Measurements from ENCODE around the gene DHX29.

Gene DHX29

GRCh38 chr5:55218967-55219366 lies 88.5 kb downstream of the DHX29 start:
- TF ChIP-seq MAX (IDR thresholded peaks at IDR 0.05) = peak; percentile 73
- no peak for TF ChIP-seq REST (IDR thresholded peaks at IDR 0.05; ENCODE audit: low read depth)
- TF ChIP-seq CREB1 (IDR thresholded peaks at IDR 0.05; ENCODE audit: low read depth) = no peak
- TF ChIP-seq TAF1 (IDR thresholded peaks at IDR 0.05; ENCODE audit: low read depth) = no peak
- peak; percentile 45; the same call in 1 of the 2 replicates for TF ChIP-seq FOXM1 (IDR thresholded peaks at IDR 0.05; ENCODE audit: borderline replicate concordance, low read depth)
- TF ChIP-seq TCF12 (IDR thresholded peaks at IDR 0.05; ENCODE audit: low read depth) = peak; percentile 89
- peak; percentile 96 for TF ChIP-seq CEBPB (IDR thresholded peaks at IDR 0.05)
- TF ChIP-seq EP300 (IDR thresholded peaks at IDR 0.05; ENCODE audit: borderline replicate concordance) = peak; percentile 78; the same call in 1 of the 2 replicates
- peak; percentile 85 for TF ChIP-seq TEAD4 (IDR thresholded peaks at IDR 0.05)
- TF ChIP-seq NFIC (IDR thresholded peaks at IDR 0.05) = peak; percentile 97
- peak; percentile 68 for TF ChIP-seq USF1 (IDR thresholded peaks at IDR 0.05)
- TF ChIP-seq YY1 (IDR thresholded peaks at IDR 0.05; ENCODE audit: low read depth) = peak; percentile 62

GRCh38 chr5:55211184-55211874 lies 96.2 kb downstream of the DHX29 start:
- TF ChIP-seq REST (IDR thresholded peaks at IDR 0.05; ENCODE audit: low read depth) (no peak), USF1 (IDR thresholded peaks at IDR 0.05) (no peak), ZBTB7A (IDR thresholded peaks at IDR 0.05; ENCODE audit: low read depth) (no peak), RAD21 (IDR thresholded peaks at IDR 0.05; ENCODE audit: low read depth) (no peak), CREB1 (IDR thresholded peaks at IDR 0.05; ENCODE audit: low read depth) (no peak), YY1 (IDR thresholded peaks at IDR 0.05; ENCODE audit: low read depth) (no peak), EGR1 (IDR thresholded peaks at IDR 0.05) (no peak), TEAD4 (IDR thresholded peaks at IDR 0.05) (no peak), CEBPB (IDR thresholded peaks at IDR 0.05) (no peak), MAX (IDR thresholded peaks at IDR 0.05) (no peak), EP300 (IDR thresholded peaks at IDR 0.05; ENCODE audit: borderline replicate concordance) (no peak), TCF12 (IDR thresholded peaks at IDR 0.05; ENCODE audit: low read depth) (no peak), FOXM1 (IDR thresholded peaks at IDR 0.05; ENCODE audit: borderline replicate concordance, low read depth) (no peak), NFIC (IDR thresholded peaks at IDR 0.05) (no peak), TAF1 (IDR thresholded peaks at IDR 0.05; ENCODE audit: low read depth) (no peak)

Data from Ishikawa (cell line).